Fibroblast of skin of left quadriceps (primary cell): ENCODE measurements around the gene SSR2.

ENCODE experiments used
- DNase-seq, 2 experiments: peaks; one replicate each; pipeline ENCODE4 v3.0.0-alpha.2; 2013; ENCODE audit warnings: low read depth in 2 of 2

Gene SSR2

GRCh38 chr1:155974208-155975115 lies 46.3 kb downstream of the SSR2 start:
- no peak for DNase-seq

GRCh38 chr1:155973723-155974122 lies 47.0 kb downstream of the SSR2 start:
- DNase-seq, result no peak

- no peak for DNase-seq
Observed at GRCh38 chr1:155971910-155972809, 48.6 kb downstream of the SSR2 start.

- no peak for DNase-seq
Observed at GRCh38 chr1:155970531-155971167, 50.1 kb downstream of the SSR2 start.

GRCh38 chr1:155969377-155969791 lies 51.4 kb downstream of the SSR2 start:
- DNase-seq, result no peak

GRCh38 chr1:155968670-155969069 lies 52.1 kb downstream of the SSR2 start:
- DNase-seq, result no peak

- DNase-seq, result no peak
Observed at GRCh38 chr1:155968051-155968400, 52.7 kb downstream of the SSR2 start.

GRCh38 chr1:155967341-155968050 lies 53.3 kb downstream of the SSR2 start:
- DNase-seq, result no peak

GRCh38 chr1:155966750-155967149 lies 54.0 kb downstream of the SSR2 start:
- no peak for DNase-seq

- no peak for DNase-seq
Observed at GRCh38 chr1:155966135-155966534, 54.6 kb downstream of the SSR2 start.

GRCh38 chr1:155964193-155964592 lies 56.6 kb downstream of the SSR2 start:
- DNase-seq, result no peak

GRCh38 chr1:155962599-155963211 lies 58.0 kb downstream of the SSR2 start:
- no peak for DNase-seq

GRCh38 chr1:155961937-155962336 lies 58.8 kb downstream of the SSR2 start:
- peak in 1 of 2 experiments; percentile 57 for DNase-seq

- DNase-seq, result no peak
Observed at GRCh38 chr1:155960081-155960745, 60.5 kb downstream of the SSR2 start.
